Peyer's patch (tissue), 4 donors: ENCODE data around the gene ACY1. TPM values are rescaled to one million over a fixed set of nuclear protein-coding genes. Genes with fewer than 3 reads are reported as not detected.
"Not testable (repeated sequence)": the region's sequence is repeated elsewhere in the genome, so short reads cannot be mapped to it uniquely, and the experiment has no call there.

Source experiments
- DNase-seq, 3 donors: peaks; one replicate each; pipeline ENCODE4 v3.0.0-alpha.2; 2017 to 2019
- H3K27ac ChIP-seq, 4 donors: fragments of 200-600 bp; sonication (generic); one replicate each; pipeline ENCODE4 v1.5.1; 2016 to 2019
- H3K27me3 ChIP-seq, 2 donors: fragments of 200-600 bp; sonication (generic); one replicate each; pipeline ENCODE4 v1.5.1; 2019
- H3K36me3 ChIP-seq, 3 donors: fragments of 200-600 bp; sonication (generic); one replicate each; pipeline ENCODE4 v1.5.1; 2016 to 2019
- H3K4me1 ChIP-seq, 4 donors: fragments of 200-600 bp; sonication (generic); one replicate each; pipeline ENCODE4 v1.5.1; 2016 to 2019
- H3K4me3 ChIP-seq, 4 donors: fragments of 200-600 bp; sonication (generic); 1 replicate in 3 of 4; 2 replicates in 1 of 4; pipeline ENCODE4 v1.5.1; 2016 to 2019; ENCODE audit warnings: mild to moderate bottlenecking in 1 of 4
- H3K9me3 ChIP-seq, 4 donors: fragments of 200-600 bp; sonication (generic); one replicate each; pipeline ENCODE4 v1.5.1; 2016 to 2019; ENCODE audit warnings: mild to moderate bottlenecking in 1 of 4
- POLR2A ChIP-seq, 2 donors: fragments of 450-650 bp; IDR thresholded peaks; one replicate each; pipeline ENCODE4 v1.5.1; 2017; ENCODE audit warnings: antibody characterized with exemption in 2 of 2, mild to moderate bottlenecking in 2 of 2, moderate library complexity in 2 of 2
- total RNA-seq, 4 donors: library from RNA; depleted of rRNA; stranded (reverse); fragments of >200 nt; gene quantifications; one replicate each; pipeline ENCODE4 v1.1.0, GENCODE V29; 2016
- TF ChIP-seq, protein P1 (sequence below), 6 experiments: fragments of 450-650 bp in 4 of 6; fragments of 200-600 bp in 2 of 6; sonication (generic) in 1 of 6; IDR thresholded peaks; one replicate each; pipeline ENCODE4 v1.5.1; 2017 to 2019; ENCODE audit warnings: antibody characterized with exemption in 6 of 6, mild to moderate bottlenecking in 3 of 6, moderate library complexity in 1 of 6

Gene ACY1
- total RNA-seq, 4 donors from 2014 or later, result 95.7 to 977 (median 609) TPM

DNA sequence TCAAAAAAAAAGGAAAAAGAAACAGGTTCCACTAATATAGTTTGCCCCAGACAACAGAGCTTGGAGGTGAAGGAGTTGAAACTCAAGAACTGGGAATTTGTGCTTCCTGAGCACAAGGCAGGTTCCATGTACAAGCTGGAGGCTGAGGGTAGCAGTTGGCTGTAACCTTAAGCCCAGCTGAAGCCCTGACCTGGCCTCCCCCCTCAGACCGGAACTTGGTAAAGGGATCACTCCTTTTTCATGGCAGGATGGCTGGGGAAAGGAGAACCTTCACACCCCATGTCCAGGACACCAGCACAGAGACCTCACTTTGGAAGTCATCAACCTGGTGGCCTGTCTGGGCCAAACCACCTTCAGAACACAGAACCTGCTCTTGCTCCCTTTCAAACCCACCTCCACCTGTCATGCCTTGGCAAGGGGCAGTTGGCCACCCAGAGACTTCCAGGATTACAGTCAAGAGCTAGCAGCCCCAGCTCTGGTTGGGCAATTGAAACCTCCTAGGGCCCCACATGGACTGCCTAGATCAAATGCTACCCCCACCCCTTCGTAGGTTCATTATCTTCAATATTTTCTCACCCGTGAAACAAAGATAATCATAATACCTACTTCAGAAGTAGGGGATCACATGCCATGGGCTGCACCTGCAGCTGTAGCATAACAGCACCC lies 8.8 kb downstream of the ACY1 start:
- no peak for DNase-seq
- peaks cover 0 to 13% (median 3%) of the 10 kb centered on the region in 4 donors for H3K4me1 ChIP-seq
- H3K27me3 ChIP-seq, result no peaks in the 10 kb centered on the region
- H3K9me3 ChIP-seq, result no peaks in the 10 kb centered on the region
- no peak overlapping the region for H3K4me3 ChIP-seq
- TF ChIP-seq POLR2A (IDR thresholded peaks at IDR 0.05), result no peak
- TF ChIP-seq, protein P1, sequence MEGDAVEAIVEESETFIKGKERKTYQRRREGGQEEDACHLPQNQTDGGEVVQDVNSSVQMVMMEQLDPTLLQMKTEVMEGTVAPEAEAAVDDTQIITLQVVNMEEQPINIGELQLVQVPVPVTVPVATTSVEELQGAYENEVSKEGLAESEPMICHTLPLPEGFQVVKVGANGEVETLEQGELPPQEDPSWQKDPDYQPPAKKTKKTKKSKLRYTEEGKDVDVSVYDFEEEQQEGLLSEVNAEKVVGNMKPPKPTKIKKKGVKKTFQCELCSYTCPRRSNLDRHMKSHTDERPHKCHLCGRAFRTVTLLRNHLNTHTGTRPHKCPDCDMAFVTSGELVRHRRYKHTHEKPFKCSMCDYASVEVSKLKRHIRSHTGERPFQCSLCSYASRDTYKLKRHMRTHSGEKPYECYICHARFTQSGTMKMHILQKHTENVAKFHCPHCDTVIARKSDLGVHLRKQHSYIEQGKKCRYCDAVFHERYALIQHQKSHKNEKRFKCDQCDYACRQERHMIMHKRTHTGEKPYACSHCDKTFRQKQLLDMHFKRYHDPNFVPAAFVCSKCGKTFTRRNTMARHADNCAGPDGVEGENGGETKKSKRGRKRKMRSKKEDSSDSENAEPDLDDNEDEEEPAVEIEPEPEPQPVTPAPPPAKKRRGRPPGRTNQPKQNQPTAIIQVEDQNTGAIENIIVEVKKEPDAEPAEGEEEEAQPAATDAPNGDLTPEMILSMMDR (IDR thresholded peaks at IDR 0.05), result no peak
- peaks cover 0 to 43% (median 0%) of the 10 kb centered on the region in 3 donors for H3K36me3 ChIP-seq
- H3K27ac ChIP-seq, result no peak overlapping the region

DNA sequence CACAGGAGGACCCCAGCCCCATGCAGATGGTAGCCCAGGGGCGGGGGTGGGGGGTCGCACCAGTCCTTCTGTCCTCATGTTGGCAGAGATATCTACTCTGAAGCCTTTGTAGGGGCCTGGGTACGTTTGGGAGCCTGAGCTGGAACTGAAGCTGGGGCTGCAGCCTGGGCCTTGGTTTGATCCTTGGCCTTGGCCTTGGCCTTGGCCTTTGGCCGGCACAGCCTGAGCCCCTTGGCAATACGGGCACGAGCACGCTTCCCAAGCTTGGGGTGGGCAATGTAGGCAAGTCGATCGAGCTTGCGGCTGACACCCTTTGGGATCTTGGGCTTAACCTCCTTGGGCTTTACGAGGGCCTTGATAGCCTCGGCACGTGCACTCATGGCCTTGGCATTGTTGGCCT lies 10.3 kb downstream of the ACY1 start:
- Histone ChIP-seq H3K36me3 (peaks cover 0 to 31% (median 0%) of the 10 kb centered on the region in 3 donors), H3K4me1 (peaks cover 0 to 13% (median 3%) of the 10 kb centered on the region in 4 donors)
- not testable (repeated sequence) for H3K27ac ChIP-seq, H3K9me3 ChIP-seq, H3K4me3 ChIP-seq, DNase-seq, H3K27me3 ChIP-seq

DNA sequence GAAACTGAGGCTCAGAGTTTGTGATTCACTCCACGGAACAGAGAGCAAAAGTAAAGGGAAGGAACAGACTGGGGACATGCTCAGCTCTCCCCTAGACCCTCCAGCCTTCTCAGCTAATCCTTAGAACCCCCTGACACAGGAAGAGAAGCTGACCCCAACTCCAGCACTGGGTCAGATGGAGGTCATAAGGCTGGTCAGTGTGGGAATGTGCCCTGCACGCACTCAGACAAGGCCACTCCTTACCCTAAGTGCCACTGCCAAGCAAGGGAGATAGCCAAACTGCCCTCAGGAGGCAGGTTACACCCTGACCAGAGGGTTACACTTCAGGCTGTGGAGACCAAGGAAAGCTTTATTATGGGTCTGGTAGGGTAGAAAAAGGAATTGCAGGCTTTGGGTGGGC lies 11.2 kb downstream of the ACY1 start:
- Histone ChIP-seq H3K27me3 (no peaks in the 10 kb centered on the region), H3K36me3 (peaks cover 0 to 25% (median 0%) of the 10 kb centered on the region in 3 donors), H3K4me1 (peaks cover 0 to 13% (median 3%) of the 10 kb centered on the region in 4 donors), H3K9me3 (no peaks in the 10 kb centered on the region), H3K4me3 (peak overlapping the region in 2 of 4 donors; percentile 75 to 87), H3K27ac (peak overlapping the region in 1 of 4 donors; percentile 33)
- TF ChIP-seq, protein P1 (IDR thresholded peaks at IDR 0.05), result no peak
- no peak for TF ChIP-seq POLR2A (IDR thresholded peaks at IDR 0.05)
- DNase-seq, result no peak

DNA sequence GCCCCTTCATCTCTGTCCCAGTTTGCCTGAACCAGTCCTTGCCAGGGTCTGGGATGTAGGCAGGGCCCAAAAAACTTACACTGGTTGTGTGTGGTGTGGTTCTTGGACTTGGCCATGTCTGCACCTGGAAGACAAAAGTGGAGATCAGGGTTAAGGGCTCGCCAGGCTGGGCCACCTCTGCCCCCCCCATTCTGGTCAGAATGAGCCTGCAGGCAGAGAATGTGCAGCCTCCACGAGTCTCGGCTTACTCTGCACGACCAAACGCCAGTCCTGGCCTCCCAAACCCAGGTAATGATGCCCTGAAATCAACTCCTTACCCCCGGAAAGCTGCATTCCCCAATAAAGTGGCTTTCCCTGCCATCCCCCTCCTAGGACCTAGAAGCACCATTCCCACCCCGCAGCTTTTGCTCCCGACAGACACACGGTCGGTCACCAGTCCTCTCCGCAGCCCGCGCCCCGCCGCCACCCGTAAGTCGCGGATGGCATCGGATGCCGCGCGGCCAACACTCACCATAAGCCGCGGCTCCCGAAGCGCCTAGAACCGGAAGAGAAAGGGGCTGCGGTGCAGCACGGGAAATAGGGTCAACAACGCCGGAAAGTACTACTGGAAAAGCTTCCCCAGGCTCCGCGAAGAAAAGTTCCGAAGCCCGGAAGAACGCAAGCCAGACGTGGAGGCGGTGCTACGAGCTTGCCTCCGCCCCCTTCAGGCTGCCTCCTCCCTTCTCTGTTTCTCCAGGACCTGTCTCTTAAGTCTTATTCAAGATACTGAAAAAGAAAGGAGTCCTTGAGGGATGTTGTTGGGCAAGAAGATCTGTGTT lies 12.2 kb downstream of the ACY1 start, which contains the start of gene RPL29:
Gene RPL29 (minus strand): TSS at position 550 of the 818 bp plus-strand sequence. CDS start 434 bp downstream, at position 116.
- H3K9me3 ChIP-seq, result no peaks in the 10 kb centered on the region
- no peaks in the 10 kb centered on the region for H3K27me3 ChIP-seq
- TF ChIP-seq, protein P1 (IDR thresholded peaks at IDR 0.05), result peak in 4 of 6 experiments; percentile 27 to 46 (median 38)
- TF ChIP-seq POLR2A (IDR thresholded peaks at IDR 0.05), result peak; percentile 54 to 61
- peak; percentile 88 to 97 (median 90) for DNase-seq
- H3K4me3 ChIP-seq, result peak within 1 kb of the TSS; percentile 48 to 87 (median 67)
- H3K36me3 ChIP-seq, result peaks cover 0 to 25% (median 0%) of the 10 kb centered on the region in 3 donors
- H3K4me1 ChIP-seq, result peaks cover 0 to 13% (median 3%) of the 10 kb centered on the region in 4 donors
- H3K27ac ChIP-seq, result peak within 1 kb of the TSS; percentile 73 to 89 (median 81)

DNA sequence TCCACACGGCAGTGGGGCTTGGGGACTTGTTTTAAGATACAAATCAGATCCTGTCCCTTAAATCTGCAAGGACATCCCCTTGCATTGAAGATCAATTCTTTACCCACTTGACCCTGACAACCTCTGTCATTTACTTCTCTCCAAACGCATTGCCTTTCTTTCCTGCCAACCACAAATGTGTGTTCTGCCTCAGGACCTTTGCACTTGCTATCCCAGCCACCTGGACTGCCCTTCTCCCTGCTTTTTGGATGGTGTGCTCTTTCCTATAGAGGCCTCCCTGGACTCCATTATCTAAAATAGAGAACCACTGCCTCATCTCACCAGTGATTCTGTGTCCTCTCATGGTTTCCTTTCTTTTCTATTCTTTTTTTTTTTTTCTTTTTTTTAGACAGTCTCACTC lies 13.8 kb downstream of the ACY1 start:
- Histone ChIP-seq H3K4me1 (peaks cover 0 to 17% (median 6%) of the 10 kb centered on the region in 4 donors), H3K4me3 (no peak overlapping the region), H3K27me3 (no peaks in the 10 kb centered on the region), H3K36me3 (peaks cover 0 to 25% (median 0%) of the 10 kb centered on the region in 3 donors), H3K9me3 (no peaks in the 10 kb centered on the region), H3K27ac (no peak overlapping the region)
- TF ChIP-seq POLR2A (IDR thresholded peaks at IDR 0.05), result no peak
- TF ChIP-seq, protein P1 (IDR thresholded peaks at IDR 0.05), result no peak
- no peak for DNase-seq
